ENCODE results near the gene SLC29A3. TPM values are rescaled to one million over a fixed set of nuclear protein-coding genes. Genes with fewer than 3 reads are reported as not detected.

The SLC29A3 gene
- total and polyA plus RNA-seq, 2 experiments from 2014 or later = 10.3 to 12.3 TPM

- Histone ChIP-seq H3K27me3 (ENCODE audit: insufficient read depth) (no peaks in the 10 kb centered on the region), H2AFZ (no peak overlapping the region), H3K36me3 (ENCODE audit: insufficient read depth) (no peaks in the 10 kb centered on the region; the same call in 1 of the 2 replicates), H3K79me2 (replicated peaks; ENCODE audit: insufficient read depth) (no peaks in the 10 kb centered on the region), H3K4me1 (ENCODE audit: insufficient read depth) (no peaks in the 10 kb centered on the region), H4K20me1 (replicated peaks; ENCODE audit: insufficient read depth) (no peaks in the 10 kb centered on the region), H3K27ac (ENCODE audit: low read depth) (no peak overlapping the region), H3K4me2 (no peak overlapping the region), H3F3A (replicated peaks; ENCODE audit: low read depth) (no peaks in the 10 kb centered on the region), H3K9me2 (ENCODE audit: insufficient read depth) (no peaks in the 10 kb centered on the region), H3K4me3 (no peak overlapping the region)
- DNase-seq (ENCODE audit: low spot score) (no peak), ATAC-seq (no peak)
- Mint-ChIP-seq H3K9me3 (no peaks in the 10 kb centered on the region), H3K36me3 (ENCODE audit: low read depth) (peaks cover 11% of the 10 kb centered on the region; the same call in 2 of the 3 replicates), H3K4me1 (peaks cover 9% of the 10 kb centered on the region), H3K4me3 (no peak overlapping the region), H3K27ac (no peak overlapping the region), H3K27me3 (ENCODE audit: insufficient read depth, low read depth, poor library complexity) (no peaks in the 10 kb centered on the region)
- TF ChIP-seq CREB1 (CRISPR knock-in tag; IDR thresholded peaks at IDR 0.05; ENCODE audit: low read depth) = no peak
- TF ChIP-seq NANOG (IDR thresholded peaks at IDR 0.05; ENCODE audit: borderline replicate concordance) = no peak
- no peak for TF ChIP-seq EZH2phosphoT487 (IDR thresholded peaks at IDR 0.05; ENCODE audit: unreplicated experiment)
- no peak for TF ChIP-seq REST (IDR thresholded peaks at IDR 0.05; ENCODE audit: unreplicated experiment)
- TF ChIP-seq STAT1 (IDR thresholded peaks at IDR 0.05; ENCODE audit: unreplicated experiment) = no peak
- no peak for TF ChIP-seq ETS1 (IDR thresholded peaks at IDR 0.05)
- no peak for TF ChIP-seq JUNB (IDR thresholded peaks at IDR 0.05; ENCODE audit: unreplicated experiment)
- TF ChIP-seq ZNF462 (CRISPR knock-in tag; IDR thresholded peaks at IDR 0.05) = no peak
- TF ChIP-seq POLR2AphosphoS5 (IDR thresholded peaks at IDR 0.05; ENCODE audit: low read depth) = no peak
- no peak for TF ChIP-seq ZNF114 (CRISPR knock-in tag; IDR thresholded peaks at IDR 0.05)
Measured at GRCh38 chr10:71353639-71354038, 34.6 kb downstream of the SLC29A3 start.

Measured in GM23338 (cell line).